ENCODE measurements around the gene LPO.

- TF ChIP-seq POLR2AphosphoS5 (IDR thresholded peaks at IDR 0.05; ENCODE audit: borderline replicate concordance, low read depth, low read length) (no peak), EZH2 (IDR thresholded peaks at IDR 0.05) (no peak), FOXP2 (optimal IDR thresholded peaks at IDR 0.05; ENCODE audit: control extremely low read depth, extremely low read length, insufficient read depth) (no peak)
These were observed 8.4 kb downstream of the LPO start for GRCh38 chr17:58246781-58247180.

Data from SK-N-MC (cell line).